Activated CD8-positive, alpha-beta T cell treated with anti-CD3 and anti-CD28 coated beads, Interleukin-2, amount 10 ng/mL, durations not matched to agents 7 days and 5 days (primary cell): ENCODE measurements around the gene TSPAN15. TPM values are rescaled to one million over a fixed set of nuclear protein-coding genes. Genes with fewer than 3 reads are reported as not detected.
A peak's percentile ranks its signal among the peaks of the same experiment; 100 is the strongest.

Source experiments
- ATAC-seq: fragments of 150-1000 bp; cut with Tn5 transposase; one replicate; pipeline ENCODE4 v1.10.0; 2021; ENCODE audit warnings: moderate library complexity
- CTCF ChIA-PET: fragments of 350-600 bp; sonication (Branson Sonifier 250); formaldehyde crosslinking; loops from one replicate; lab custom pipeline; 2021; ENCODE audit warnings: antibody characterized with exemption; lab: Charles Lee
- POLR2A ChIA-PET: fragments of 350-600 bp; sonication (Branson Sonifier 250); formaldehyde crosslinking; loops from one replicate; lab custom pipeline; 2021; ENCODE audit warnings: antibody characterized with exemption; lab: Charles Lee
- DNase-seq: peaks from one replicate; pipeline ENCODE4 v3.0.0-alpha.2; 2020
- H3K27ac Mint-ChIP-seq: one replicate; pipeline ENCODE4 v1.8.0; 2021; ENCODE audit warnings: mild to moderate bottlenecking, mixed read lengths
- H3K27me3 Mint-ChIP-seq: one replicate; pipeline ENCODE4 v1.8.0; 2021; ENCODE audit warnings: low read depth, mixed read lengths
- H3K36me3 Mint-ChIP-seq: one replicate; pipeline ENCODE4 v1.8.0; 2021; ENCODE audit warnings: low read depth, mixed read lengths
- H3K4me1 Mint-ChIP-seq: one replicate; pipeline ENCODE4 v1.8.0; 2021; ENCODE audit warnings: low read depth, mixed read lengths
- H3K4me3 Mint-ChIP-seq: one replicate; pipeline ENCODE4 v1.8.0; 2021; ENCODE audit warnings: mild to moderate bottlenecking, mixed read lengths
- H3K9me3 Mint-ChIP-seq: one replicate; pipeline ENCODE4 v1.8.0; 2022; ENCODE audit warnings: mixed read lengths; ENCODE audit not compliant: insufficient read depth
- total RNA-seq, 2 experiments: library from RNA; stranded (reverse); gene quantifications; one replicate each; pipeline ENCODE4 v1.2.3, GENCODE V29; 2021

The TSPAN15 gene
- total RNA-seq, 2 experiments from 2014 or later, result 3.8 to 4.7 TPM

DNA sequence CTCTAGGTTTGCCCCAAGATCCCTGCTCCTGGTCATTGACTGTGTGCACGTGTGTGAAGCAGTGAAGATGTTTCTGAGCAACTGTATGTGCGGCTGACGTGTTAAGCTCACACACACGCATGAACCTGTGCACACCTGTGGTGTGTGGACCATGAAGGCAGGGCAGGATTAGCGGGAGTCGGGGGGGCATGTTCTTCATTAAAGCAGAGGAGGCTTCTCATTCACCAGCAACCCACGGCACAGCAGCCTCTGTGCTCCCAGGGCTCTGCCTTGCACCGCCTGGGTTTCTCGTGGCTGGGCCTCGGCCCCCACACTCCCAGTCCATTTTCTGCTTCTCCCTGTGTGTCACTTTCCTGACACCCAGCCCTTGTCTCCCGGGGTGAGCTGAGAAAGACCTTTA, 33.7 kb upstream of the TSPAN15 start:
- Mint-ChIP-seq H3K9me3 (no peaks in the 10 kb centered on the region), H3K36me3 (no peaks in the 10 kb centered on the region), H3K4me1 (peaks cover 11% of the 10 kb centered on the region), H3K4me3 (no peak overlapping the region), H3K27me3 (no peaks in the 10 kb centered on the region), H3K27ac (no peak overlapping the region)
- ATAC-seq, result no peak
- no peak for DNase-seq
- ChIA-PET POLR2A (no interaction called here), CTCF (interaction anchor here (1.1 to 2.8 kb wide), 4 partner anchors 8 to 45 kb away, joined by 3 to 11 read pairs (median 5); no protein-coding TSS in a partner anchor)

DNA sequence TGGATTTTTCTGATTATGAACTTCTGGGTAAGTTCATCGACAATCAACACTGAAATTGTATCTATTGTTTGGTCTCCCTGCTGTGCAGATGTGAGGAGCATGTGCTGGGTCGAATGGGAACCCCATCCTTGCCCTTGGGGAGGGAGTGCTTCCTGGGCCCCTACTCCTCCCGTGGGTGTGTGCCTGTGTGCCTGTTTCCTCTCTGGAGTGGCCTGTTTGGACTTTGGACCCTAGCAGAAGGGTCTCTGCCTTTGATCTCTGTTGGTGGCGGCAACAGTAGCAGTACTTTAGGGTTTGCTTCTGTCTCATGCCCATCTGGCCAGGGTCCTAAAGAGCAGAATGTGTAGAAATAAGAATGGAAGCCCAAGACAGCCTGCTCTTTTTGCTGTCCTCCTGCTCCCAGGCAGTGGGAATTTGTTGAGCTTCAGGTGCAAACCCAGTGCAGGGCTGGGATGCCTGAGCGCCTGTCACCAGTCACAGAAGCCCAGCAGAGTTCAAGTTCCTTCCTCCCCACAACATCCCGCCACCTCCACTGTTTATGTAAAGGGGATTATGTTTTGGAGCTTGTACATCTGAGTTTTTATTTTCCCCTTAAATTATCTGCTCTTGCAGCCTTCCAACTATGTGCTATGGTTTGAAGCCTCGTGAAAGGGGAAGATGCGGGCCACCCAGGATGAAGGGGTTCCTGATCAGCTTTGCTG, 33.1 kb upstream of the TSPAN15 start:
- no peaks in the 10 kb centered on the region for H3K36me3 Mint-ChIP-seq
- H3K4me1 Mint-ChIP-seq, result peaks cover 7% of the 10 kb centered on the region
- H3K9me3 Mint-ChIP-seq, result no peaks in the 10 kb centered on the region
- H3K4me3 Mint-ChIP-seq, result no peak overlapping the region
- ChIA-PET CTCF (interaction anchor here (1.1 to 2.8 kb wide), 3 partner anchors 7 to 45 kb away, joined by 3 to 11 read pairs (median 3); no protein-coding TSS in a partner anchor), POLR2A (no interaction called here)
- H3K27me3 Mint-ChIP-seq, result no peaks in the 10 kb centered on the region
- H3K27ac Mint-ChIP-seq, result no peak overlapping the region
- ATAC-seq (no peak), DNase-seq (no peak)

- ATAC-seq (no peak), DNase-seq (no peak)
- H3K4me1 Mint-ChIP-seq, result peaks cover 15% of the 10 kb centered on the region
- ChIA-PET POLR2A (no interaction called here), CTCF (interaction anchor here (0.9 to 2.8 kb wide), 2 partner anchors 11 to 88 kb away, joined by 3 to 11 read pairs; no protein-coding TSS in a partner anchor)
- H3K4me3 Mint-ChIP-seq, result no peak overlapping the region
- no peak overlapping the region for H3K27ac Mint-ChIP-seq
- no peaks in the 10 kb centered on the region for H3K9me3 Mint-ChIP-seq
- no peaks in the 10 kb centered on the region for H3K36me3 Mint-ChIP-seq
- no peaks in the 10 kb centered on the region for H3K27me3 Mint-ChIP-seq
Observed at GRCh38 chr10:69419096-69419743, 32.0 kb upstream of the TSPAN15 start.

DNA sequence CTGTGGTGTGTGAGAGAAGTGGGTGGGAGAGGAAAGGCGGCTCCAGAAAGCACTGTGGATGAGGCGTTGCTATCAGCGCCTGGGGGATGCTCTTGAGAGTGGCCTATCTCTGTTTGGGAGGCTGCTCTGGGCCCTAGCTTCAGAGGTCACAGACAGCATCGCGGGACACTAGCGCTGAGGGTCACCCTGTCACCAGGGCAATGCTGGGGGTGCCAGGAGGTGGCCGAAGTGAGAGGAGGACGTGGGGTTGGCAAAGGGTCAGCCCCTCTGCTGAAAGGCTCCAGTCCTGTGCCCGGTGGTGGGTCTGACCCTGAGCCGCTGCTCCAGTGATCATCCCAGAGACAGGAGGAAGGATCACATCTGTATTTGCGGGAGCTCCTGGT, 31.5 kb upstream of the TSPAN15 start:
- H3K27me3 Mint-ChIP-seq, result no peaks in the 10 kb centered on the region
- no peaks in the 10 kb centered on the region for H3K9me3 Mint-ChIP-seq
- H3K36me3 Mint-ChIP-seq, result no peaks in the 10 kb centered on the region
- H3K4me1 Mint-ChIP-seq, result peaks cover 17% of the 10 kb centered on the region
- POLR2A ChIA-PET, result no interaction called here
- H3K27ac Mint-ChIP-seq, result no peak overlapping the region
- ATAC-seq (no peak), DNase-seq (no peak)
- no peak overlapping the region for H3K4me3 Mint-ChIP-seq
- CTCF ChIA-PET, result interaction anchor here (0.9 kb wide), 1 partner anchor 88 kb away, joined by 3 read pairs; no protein-coding TSS in a partner anchor

GRCh38 chr10:69421611-69422308, 29.5 kb upstream of the TSPAN15 start:
- ChIA-PET POLR2A (no interaction called here), CTCF (interaction anchor here (0.8 to 1.0 kb wide), 2 partner anchors 94 to 225 kb away, joined by 3 to 5 read pairs; no protein-coding TSS in a partner anchor)
- H3K4me1 Mint-ChIP-seq, result peaks cover 37% of the 10 kb centered on the region
- H3K27ac Mint-ChIP-seq, result no peak overlapping the region
- no peaks in the 10 kb centered on the region for H3K36me3 Mint-ChIP-seq
- H3K9me3 Mint-ChIP-seq, result no peaks in the 10 kb centered on the region
- H3K27me3 Mint-ChIP-seq, result no peaks in the 10 kb centered on the region
- ATAC-seq (no peak), DNase-seq (no peak)
- H3K4me3 Mint-ChIP-seq, result no peak overlapping the region

- ChIA-PET CTCF (interaction anchor here (1.0 to 5.2 kb wide), 3 partner anchors 30 to 93 kb away, joined by 5 to 29 read pairs (median 5); no protein-coding TSS in a partner anchor), POLR2A (no interaction called here)
- Mint-ChIP-seq H3K27ac (no peak overlapping the region), H3K4me3 (no peak overlapping the region), H3K36me3 (no peaks in the 10 kb centered on the region), H3K27me3 (peaks cover 2% of the 10 kb centered on the region), H3K9me3 (no peaks in the 10 kb centered on the region), H3K4me1 (peaks cover 46% of the 10 kb centered on the region)
- no peak for ATAC-seq
- no peak for DNase-seq
Observed at GRCh38 chr10:69422676-69423075, 28.6 kb upstream of the TSPAN15 start.

DNA sequence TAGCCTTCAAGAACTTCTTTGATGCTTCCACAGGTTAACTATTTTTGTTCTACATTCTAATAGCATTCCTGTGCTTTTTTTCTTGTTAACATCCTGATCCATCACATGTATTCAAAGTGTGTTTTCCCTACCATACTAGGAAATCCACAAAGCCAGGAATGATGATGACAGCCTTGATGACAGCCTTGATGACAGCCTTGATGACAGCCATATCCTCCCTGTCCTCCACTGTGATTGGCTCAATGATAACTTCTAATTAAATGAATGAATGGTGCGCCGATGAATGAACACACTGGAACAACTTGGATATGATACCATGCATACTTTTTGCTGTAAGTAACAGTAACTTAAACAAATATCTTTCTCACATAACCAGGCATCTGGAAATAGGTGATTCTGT, 26.2 kb upstream of the TSPAN15 start:
- H3K9me3 Mint-ChIP-seq, result no peaks in the 10 kb centered on the region
- CTCF ChIA-PET, result interaction anchor here (0.7 to 5.2 kb wide), 8 partner anchors 8 to 90 kb away, joined by 3 to 29 read pairs (median 6); partner anchors contain the start of gene TACR2
- H3K4me3 Mint-ChIP-seq, result no peak overlapping the region
- peaks cover 5% of the 10 kb centered on the region for H3K27me3 Mint-ChIP-seq
- DNase-seq, result no peak
- H3K27ac Mint-ChIP-seq, result no peak overlapping the region
- POLR2A ChIA-PET, result interaction anchor here (1.2 kb wide), 1 partner anchor 525 kb away, joined by 3 read pairs; no protein-coding TSS in a partner anchor
- no peak for ATAC-seq
- no peaks in the 10 kb centered on the region for H3K36me3 Mint-ChIP-seq
- H3K4me1 Mint-ChIP-seq, result peaks cover 56% of the 10 kb centered on the region

GRCh38 chr10:69425511-69426298, 25.6 kb upstream of the TSPAN15 start:
- DNase-seq (peak; percentile 52), ATAC-seq (peak; percentile 69)
- no peaks in the 10 kb centered on the region for H3K36me3 Mint-ChIP-seq
- peaks cover 5% of the 10 kb centered on the region for H3K27me3 Mint-ChIP-seq
- H3K4me3 Mint-ChIP-seq, result no peak overlapping the region
- ChIA-PET POLR2A (interaction anchor here (1.2 kb wide), 1 partner anchor 525 kb away, joined by 3 read pairs; no protein-coding TSS in a partner anchor), CTCF (interaction anchor here (0.7 to 5.2 kb wide), 7 partner anchors 8 to 89 kb away, joined by 3 to 29 read pairs (median 4); partner anchors contain the start of gene TACR2)
- H3K9me3 Mint-ChIP-seq, result no peaks in the 10 kb centered on the region
- H3K27ac Mint-ChIP-seq, result peak overlapping the region; percentile 79
- H3K4me1 Mint-ChIP-seq, result peaks cover 56% of the 10 kb centered on the region

DNA sequence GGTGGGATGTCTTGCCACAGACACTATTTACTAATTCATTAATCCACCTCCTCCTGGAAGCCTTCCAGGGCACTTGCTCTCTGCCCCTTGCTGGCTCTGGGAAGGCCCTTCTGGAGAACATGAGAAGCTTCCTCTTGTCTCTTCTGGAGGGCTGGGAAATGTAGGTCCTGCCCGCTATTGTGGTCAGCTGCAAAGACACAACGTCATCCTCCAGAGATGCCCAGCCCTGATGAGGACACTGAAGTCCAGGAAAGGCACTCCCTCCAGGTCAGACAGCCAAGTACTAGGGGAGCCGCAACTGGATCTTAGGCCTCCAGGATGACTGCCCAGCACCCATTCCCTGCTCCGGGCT, 24.9 kb upstream of the TSPAN15 start:
- no peaks in the 10 kb centered on the region for H3K36me3 Mint-ChIP-seq
- H3K27ac Mint-ChIP-seq, result no peak overlapping the region
- ChIA-PET POLR2A (interaction anchor here (1.2 kb wide), 1 partner anchor 526 kb away, joined by 3 read pairs; no protein-coding TSS in a partner anchor), CTCF (interaction anchor here (1.2 to 5.2 kb wide), 2 partner anchors 44 to 81 kb away, joined by 4 to 29 read pairs; no protein-coding TSS in a partner anchor)
- ATAC-seq (no peak), DNase-seq (no peak)
- H3K4me1 Mint-ChIP-seq, result peaks cover 56% of the 10 kb centered on the region
- no peak overlapping the region for H3K4me3 Mint-ChIP-seq
- H3K27me3 Mint-ChIP-seq, result peaks cover 5% of the 10 kb centered on the region
- no peaks in the 10 kb centered on the region for H3K9me3 Mint-ChIP-seq

- ChIA-PET POLR2A (no interaction called here), CTCF (interaction anchor here (1.0 to 2.1 kb wide), 5 partner anchors 11 to 87 kb away, joined by 3 to 7 read pairs (median 4); partner anchors contain the start of gene TACR2)
- H3K4me3 Mint-ChIP-seq, result no peak overlapping the region
- no peak overlapping the region for H3K27ac Mint-ChIP-seq
- peaks cover 10% of the 10 kb centered on the region for H3K27me3 Mint-ChIP-seq
- ATAC-seq (no peak), DNase-seq (no peak)
- H3K9me3 Mint-ChIP-seq, result no peaks in the 10 kb centered on the region
- peaks cover 49% of the 10 kb centered on the region for H3K4me1 Mint-ChIP-seq
- no peaks in the 10 kb centered on the region for H3K36me3 Mint-ChIP-seq
Observed at GRCh38 chr10:69428165-69428564, 23.1 kb upstream of the TSPAN15 start.
